CD4-positive, alpha-beta T cell (primary cell): ENCODE results near the gene SPRYD4. TPM values are rescaled to one million over a fixed set of nuclear protein-coding genes. Genes with fewer than 3 reads are reported as not detected.

ENCODE experiments used
- total RNA-seq, 174 experiments: library from RNA in 2 of 174; stranded (reverse) in 2 of 174; gene quantifications; one replicate each; pipeline ENCODE4 v1.2.3 and lab custom pipeline; 2021 to 2026

The SPRYD4 gene
- total RNA-seq, 2 experiments from 2014 or later, result 7.4 to 7.9 TPM

Other genes starting within 250 kb of the SPRYD4 start
- 10 to 100 TPM; 28.0 to 32.4 TPM for gene RNF41, start 246.7 kb upstream of the SPRYD4 start, total RNA-seq
- 1 to 10 TPM; 7.6 to 9.1 TPM for gene NABP2, start 244.2 kb upstream of the SPRYD4 start, total RNA-seq
- gene SLC39A5, start 238.5 kb upstream of the SPRYD4 start, total RNA-seq, result under 1 TPM in 1 of 2 experiments, not detected in 1; 0.33 TPM
- gene ANKRD52, start 210.2 kb upstream of the SPRYD4 start, total RNA-seq, result 10 to 100 TPM; 23.9 to 30.8 TPM
- 10 to 100 TPM; 27.6 to 29.2 TPM for gene COQ10A, start 201.6 kb upstream of the SPRYD4 start, total RNA-seq
- 100 to 1,000 TPM; 139 to 145 TPM for gene CS, start 168.2 kb upstream of the SPRYD4 start, total RNA-seq
- 10 to 100 TPM; 30.5 to 33.4 TPM for gene CNPY2, start 152.6 kb upstream of the SPRYD4 start, total RNA-seq
- gene PAN2, start 134.6 kb upstream of the SPRYD4 start, total RNA-seq, result 100 to 1,000 TPM; 104 to 107 TPM
- 10 to 100 TPM; 25.2 to 27.5 TPM for gene IL23A, start 129.7 kb upstream of the SPRYD4 start, total RNA-seq
- gene STAT2, start 108.5 kb upstream of the SPRYD4 start, total RNA-seq, result 100 to 1,000 TPM; 114 to 125 TPM
- gene APOF, start 105.7 kb upstream of the SPRYD4 start, total RNA-seq, result not detected
- gene TIMELESS, start 19.2 kb upstream of the SPRYD4 start, total RNA-seq, result 1 to 10 TPM; 3.0 to 3.1 TPM
- not detected for gene MIP, start 13.9 kb upstream of the SPRYD4 start, total RNA-seq
- 1 to 10 TPM; 1.6 to 2.2 TPM for gene GLS2, start 19.6 kb downstream of the SPRYD4 start, total RNA-seq
- 10 to 100 TPM in 1 of 2 experiments, 1 to 10 TPM in 1; 5.1 to 10.8 TPM for gene RBMS2, start 53.2 kb downstream of the SPRYD4 start, total RNA-seq
- 100 to 1,000 TPM; 207 to 211 TPM for gene BAZ2A, start 161.7 kb downstream of the SPRYD4 start, total RNA-seq
- 100 to 1,000 TPM; 305 to 318 TPM for gene ATP5F1B, start 177.4 kb downstream of the SPRYD4 start, total RNA-seq
- gene PTGES3, start 219.7 kb downstream of the SPRYD4 start, total RNA-seq, result 100 to 1,000 TPM; 146 to 154 TPM